ENCODE results near the gene CIT. TPM values are rescaled to one million over a fixed set of nuclear protein-coding genes. Genes with fewer than 3 reads are reported as not detected.
"Not testable (repeated sequence)": the region's sequence is repeated elsewhere in the genome, so short reads cannot be mapped to it uniquely, and the experiment has no call there.

CIT gene
- total RNA-seq, 2 experiments from 2014 or later, result 54.6 to 71.5 TPM

- ATAC-seq (no peak), DNase-seq (no peak)
- ChIA-PET CTCF (no interaction called here), POLR2A (interaction anchor here (1.1 kb wide), 1 partner anchor 12 kb away, joined by 3 read pairs; no protein-coding TSS in a partner anchor)
- Mint-ChIP-seq H3K36me3 (ENCODE audit: low read depth) (peaks cover 7% of the 10 kb centered on the region), H3K27me3 (no peaks in the 10 kb centered on the region), H3K4me3 (no peak overlapping the region), H3K27ac (no peak overlapping the region), H3K4me1 (peaks cover 20% of the 10 kb centered on the region), H3K9me3 (ENCODE audit: low read depth) (no peaks in the 10 kb centered on the region)
- intact Hi-C loops (cut with DNase I, micrococcal nuclease), result loop anchor here (5.0 to 10.0 kb wide), 4 partner anchors 213 to 1530 kb away; partner anchors contain the start of genes BICDL1 (in 1 of the 2), CIT (in 1 of the 2), PEBP1 (in 1 of the 2) and RPLP0 (in 1 of the 2)
These were observed 212.5 kb downstream of the CIT start for GRCh38 chr12:119664642-119665041.

DNA sequence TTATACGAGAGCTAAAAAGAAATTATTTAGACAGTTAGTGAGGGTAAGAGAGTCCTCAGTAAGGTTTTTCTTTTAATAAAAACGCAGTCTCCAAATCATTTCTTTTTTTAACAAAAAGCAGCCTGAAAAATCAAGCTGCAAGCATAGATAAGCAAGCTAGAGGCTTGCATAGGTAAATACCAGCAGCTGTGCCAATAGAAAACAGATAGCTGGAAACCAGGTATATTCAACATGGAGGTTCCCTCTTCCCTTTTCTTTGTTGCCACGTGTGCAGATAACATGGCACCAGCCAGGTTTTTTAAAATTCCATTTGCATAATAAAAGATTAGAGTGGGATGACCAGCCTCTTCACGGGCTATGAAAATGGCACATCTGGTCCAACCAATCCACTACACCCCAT, 215.2 kb downstream of the CIT start:
- DNase-seq (no peak), ATAC-seq (no peak)
- Mint-ChIP-seq H3K27ac (no peak overlapping the region), H3K4me3 (no peak overlapping the region), H3K36me3 (ENCODE audit: low read depth) (no peaks in the 10 kb centered on the region), H3K9me3 (ENCODE audit: low read depth) (no peaks in the 10 kb centered on the region), H3K27me3 (no peaks in the 10 kb centered on the region), H3K4me1 (peaks cover 11% of the 10 kb centered on the region)
- intact Hi-C loops (cut with DNase I, micrococcal nuclease), result loop anchor here in 1 of 2 experiments (10.0 kb wide), 1 partner anchor 1527 kb away; the partner anchor contains the start of gene PEBP1
- CTCF ChIA-PET, result interaction anchor here (0.6 to 1.4 kb wide), 3 partner anchors 9 to 15 kb away, joined by 3 to 5 read pairs (median 4); no protein-coding TSS in a partner anchor
- POLR2A ChIA-PET, result no interaction called here

DNA sequence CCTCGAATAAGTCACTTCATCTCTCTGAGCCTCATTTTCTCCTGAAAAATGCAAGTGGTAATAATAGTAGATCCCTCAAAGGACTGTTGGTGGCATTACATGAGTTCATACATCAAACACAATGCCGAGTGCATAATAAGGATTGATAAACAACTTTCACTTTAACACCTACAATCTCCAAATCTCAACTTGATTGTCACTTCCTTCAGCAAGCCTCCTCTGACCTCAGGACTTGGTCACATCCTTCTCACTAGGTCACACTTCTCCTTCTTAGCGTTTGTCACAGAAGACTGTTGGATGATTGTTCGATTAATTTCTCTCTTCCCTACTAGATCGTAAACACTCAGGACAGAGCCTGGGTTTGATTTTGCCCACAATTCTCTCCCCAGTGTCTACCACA, 217.0 kb downstream of the CIT start:
- H3K4me3 Mint-ChIP-seq, result no peak overlapping the region
- ChIA-PET POLR2A (no interaction called here), CTCF (interaction anchor here (0.8 kb wide), 1 partner anchor 11 kb away, joined by 4 read pairs; no protein-coding TSS in a partner anchor)
- DNase-seq (no peak), ATAC-seq (no peak)
- intact Hi-C loops (cut with DNase I, micrococcal nuclease), result loop anchor here in 1 of 2 experiments (10.0 kb wide), 1 partner anchor 1525 kb away; the partner anchor contains the start of gene PEBP1
- no peaks in the 10 kb centered on the region for H3K9me3 Mint-ChIP-seq (ENCODE audit: low read depth)
- no peak overlapping the region for H3K27ac Mint-ChIP-seq
- H3K36me3 Mint-ChIP-seq (ENCODE audit: low read depth), result no peaks in the 10 kb centered on the region
- no peaks in the 10 kb centered on the region for H3K27me3 Mint-ChIP-seq
- H3K4me1 Mint-ChIP-seq, result no peaks in the 10 kb centered on the region

- Mint-ChIP-seq H3K27me3 (no peaks in the 10 kb centered on the region), H3K27ac (no peak overlapping the region), H3K4me3 (no peak overlapping the region), H3K4me1 (no peaks in the 10 kb centered on the region), H3K36me3 (ENCODE audit: low read depth) (no peaks in the 10 kb centered on the region), H3K9me3 (ENCODE audit: low read depth) (no peaks in the 10 kb centered on the region)
- ChIA-PET CTCF (interaction anchor here (0.8 to 1.5 kb wide), 5 partner anchors 11 to 277 kb away, joined by 3 to 5 read pairs (median 4); no protein-coding TSS in a partner anchor), POLR2A (no interaction called here)
- peak; percentile 61 for DNase-seq
- intact Hi-C loops (cut with DNase I, micrococcal nuclease), result loop anchor here in 1 of 2 experiments (1.0 kb wide), 1 partner anchor 215 kb away; no protein-coding TSS in a partner anchor
- peak; percentile 53 for ATAC-seq
These were observed 217.7 kb downstream of the CIT start for GRCh38 chr12:119659289-119659897.

- H3K36me3 Mint-ChIP-seq (ENCODE audit: low read depth); DNase-seq; H3K4me3 Mint-ChIP-seq; H3K4me1 Mint-ChIP-seq; intact Hi-C loops (cut with DNase I, micrococcal nuclease); H3K27me3 Mint-ChIP-seq; ATAC-seq; H3K27ac Mint-ChIP-seq; H3K9me3 Mint-ChIP-seq (ENCODE audit: low read depth); POLR2A ChIA-PET: not testable (repeated sequence)
- CTCF ChIA-PET, result interaction anchor here (0.5 to 1.5 kb wide), 8 partner anchors 10 to 299 kb away, joined by 3 to 5 read pairs (median 4); partner anchors contain the start of gene PRKAB1
These were observed 219.0 kb downstream of the CIT start for GRCh38 chr12:119658166-119658565.

DNA sequence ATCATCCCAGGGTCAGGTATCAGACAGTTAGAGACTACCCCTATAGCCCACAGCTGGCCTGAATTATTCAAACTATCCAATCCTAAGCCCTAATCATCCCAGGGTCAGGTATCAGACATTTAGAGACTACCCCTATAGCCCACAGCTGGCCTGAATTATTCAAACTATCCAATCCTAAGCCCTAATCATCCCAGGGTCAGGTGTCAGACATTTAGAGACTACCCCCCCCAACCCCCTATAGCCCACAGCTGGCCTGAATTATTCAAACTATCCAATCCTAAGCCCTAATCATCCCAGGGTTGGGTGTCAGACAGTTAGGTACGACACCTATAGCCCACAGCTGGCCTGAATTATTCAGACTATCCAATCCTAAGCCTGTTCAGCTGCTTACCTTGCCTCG, 220.1 kb downstream of the CIT start:
- intact Hi-C loops (cut with DNase I, micrococcal nuclease); H3K4me1 Mint-ChIP-seq; H3K4me3 Mint-ChIP-seq; H3K27ac Mint-ChIP-seq; ATAC-seq; H3K36me3 Mint-ChIP-seq (ENCODE audit: low read depth); DNase-seq; H3K27me3 Mint-ChIP-seq; POLR2A ChIA-PET: not testable (repeated sequence)
- peaks cover 15% of the 10 kb centered on the region for H3K9me3 Mint-ChIP-seq (ENCODE audit: low read depth)
- CTCF ChIA-PET, result interaction anchor here (0.9 to 1.5 kb wide), 4 partner anchors 8 to 210 kb away, joined by 3 to 5 read pairs (median 4); no protein-coding TSS in a partner anchor

DNA sequence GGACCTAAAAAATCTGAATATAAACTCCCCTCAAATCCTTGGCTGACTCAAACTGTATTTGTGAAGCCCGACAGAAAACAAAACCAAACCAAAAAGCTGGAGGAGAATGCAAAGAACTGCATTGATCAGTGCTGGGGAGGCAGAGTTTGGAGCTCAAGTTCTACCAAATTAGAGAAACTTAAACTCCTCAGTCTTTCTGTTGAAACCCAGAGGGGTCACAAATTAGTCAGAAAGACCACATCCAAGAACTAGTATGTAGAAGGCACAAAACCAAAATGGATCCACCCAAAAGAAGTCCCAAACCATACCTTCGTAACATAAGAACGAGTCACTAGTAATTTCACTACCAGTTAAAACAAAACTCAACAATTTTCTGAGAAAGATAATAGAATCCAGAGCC, 224.5 kb downstream of the CIT start:
- Mint-ChIP-seq H3K36me3 (ENCODE audit: low read depth) (peaks cover 3% of the 10 kb centered on the region), H3K4me1 (no peaks in the 10 kb centered on the region), H3K27me3 (peaks cover 2% of the 10 kb centered on the region), H3K9me3 (ENCODE audit: low read depth) (peaks cover 15% of the 10 kb centered on the region), H3K4me3 (no peak overlapping the region), H3K27ac (no peak overlapping the region)
- ATAC-seq, result peak; percentile 47
- intact Hi-C loops (cut with DNase I, micrococcal nuclease), result no loop called here
- CTCF ChIA-PET, result interaction anchor here (2.2 kb wide), 1 partner anchor 10 kb away, joined by 5 read pairs; no protein-coding TSS in a partner anchor
- no peak for DNase-seq
- POLR2A ChIA-PET, result interaction anchor here (0.6 to 0.9 kb wide), 2 partner anchors 13 to 47 kb away, joined by 3 to 7 read pairs; no protein-coding TSS in a partner anchor

DNA sequence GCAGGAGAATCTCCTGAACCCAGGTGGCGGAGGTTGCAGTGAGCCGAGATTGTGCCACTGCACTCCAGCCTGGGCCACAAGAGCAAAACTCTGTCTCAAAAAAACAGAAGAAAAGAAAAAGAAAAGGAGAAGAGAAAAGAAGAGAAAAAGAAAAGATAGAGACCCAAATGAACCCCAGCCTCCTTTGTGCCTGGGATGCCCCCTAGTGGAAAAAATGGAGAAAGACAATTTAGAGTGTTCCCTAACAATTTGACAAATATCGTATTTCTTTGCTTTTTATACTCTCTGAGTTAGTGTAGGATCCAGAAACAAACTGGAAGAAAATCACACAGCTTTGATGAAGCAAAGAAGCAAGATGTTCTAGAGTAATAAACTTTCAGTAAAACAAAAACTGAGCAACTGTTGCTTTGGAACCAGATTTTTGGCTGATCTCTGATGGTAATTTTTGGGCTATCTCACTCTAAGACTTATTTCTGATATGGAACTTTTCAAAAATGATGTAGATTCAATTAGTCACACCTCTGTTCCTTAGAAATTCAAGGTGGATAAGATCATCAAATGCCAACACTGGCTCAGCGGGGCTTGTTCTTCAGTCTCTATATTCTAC, 227.8 kb downstream of the CIT start:
- ATAC-seq (no peak), DNase-seq (no peak)
- Mint-ChIP-seq H3K4me1 (no peaks in the 10 kb centered on the region), H3K27me3 (peaks cover 2% of the 10 kb centered on the region), H3K27ac (no peak overlapping the region), H3K4me3 (no peak overlapping the region), H3K9me3 (ENCODE audit: low read depth) (peaks cover 14% of the 10 kb centered on the region), H3K36me3 (ENCODE audit: low read depth) (peaks cover 3% of the 10 kb centered on the region)
- ChIA-PET POLR2A (no interaction called here), CTCF (interaction anchor here (0.5 to 2.7 kb wide), 17 partner anchors 8 to 1444 kb away, joined by 3 to 19 read pairs (median 4); no protein-coding TSS in a partner anchor)
- intact Hi-C loops (cut with DNase I, micrococcal nuclease), result loop anchor here (1.0 to 5.0 kb wide), 3 partner anchors 92 to 205 kb away; no protein-coding TSS in a partner anchor

- Mint-ChIP-seq H3K36me3 (ENCODE audit: low read depth) (no peaks in the 10 kb centered on the region), H3K4me3 (no peak overlapping the region), H3K9me3 (ENCODE audit: low read depth) (no peaks in the 10 kb centered on the region), H3K4me1 (no peaks in the 10 kb centered on the region), H3K27ac (no peak overlapping the region), H3K27me3 (peaks cover 8% of the 10 kb centered on the region)
- DNase-seq, result no peak
- intact Hi-C loops (cut with DNase I, micrococcal nuclease), result loop anchor here in 1 of 2 experiments (5.0 kb wide), 1 partner anchor 88 kb away; no protein-coding TSS in a partner anchor
- CTCF ChIA-PET, result interaction anchor here (0.7 to 1.2 kb wide), 3 partner anchors 9 to 25 kb away, joined by 3 to 5 read pairs (median 3); no protein-coding TSS in a partner anchor
- POLR2A ChIA-PET, result no interaction called here
- ATAC-seq, result no peak
These were observed 231.5 kb downstream of the CIT start for GRCh38 chr12:119645535-119646059.

GRCh38 chr12:119644930-119645329, 232.2 kb downstream of the CIT start:
- Mint-ChIP-seq H3K9me3 (ENCODE audit: low read depth) (no peaks in the 10 kb centered on the region), H3K4me1 (no peaks in the 10 kb centered on the region), H3K27me3 (peaks cover 10% of the 10 kb centered on the region), H3K36me3 (ENCODE audit: low read depth) (no peaks in the 10 kb centered on the region), H3K27ac (no peak overlapping the region), H3K4me3 (no peak overlapping the region)
- ChIA-PET CTCF (no interaction called here), POLR2A (no interaction called here)
- ATAC-seq (no peak), DNase-seq (no peak)
- intact Hi-C loops (cut with DNase I, micrococcal nuclease), result loop anchor here in 1 of 2 experiments (5.0 kb wide), 1 partner anchor 88 kb away; no protein-coding TSS in a partner anchor

DNA sequence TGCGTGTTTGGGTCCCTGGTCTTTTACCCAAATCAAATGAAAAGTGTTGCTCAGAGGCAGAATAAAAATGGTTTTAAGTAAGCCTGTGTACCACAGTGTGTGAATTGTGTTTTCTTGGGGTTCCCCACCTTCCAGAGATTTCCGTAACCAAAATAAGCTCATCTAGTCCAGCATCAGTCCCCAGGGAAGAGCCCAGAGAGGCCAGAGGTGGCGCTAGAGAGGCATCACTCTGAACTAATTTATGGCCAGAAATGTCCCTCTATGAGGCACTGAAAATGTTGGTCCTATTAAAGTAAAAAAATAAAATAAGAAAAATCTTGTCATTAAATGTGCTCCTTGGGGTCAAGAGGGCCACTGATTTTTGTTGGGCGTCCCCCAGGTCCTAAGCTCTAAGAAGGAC, 234.1 kb downstream of the CIT start:
- POLR2A ChIA-PET, result no interaction called here
- peaks cover 14% of the 10 kb centered on the region for H3K27me3 Mint-ChIP-seq

More for the DNA sequence above, 234.1 kb downstream of the CIT start:
- Mint-ChIP-seq H3K4me1 (no peaks in the 10 kb centered on the region), H3K27ac (no peak overlapping the region), H3K4me3 (no peak overlapping the region), H3K9me3 (ENCODE audit: low read depth) (no peaks in the 10 kb centered on the region), H3K36me3 (ENCODE audit: low read depth) (no peaks in the 10 kb centered on the region)
- DNase-seq, result peak; percentile 25
- CTCF ChIA-PET, result interaction anchor here (0.7 to 1.9 kb wide), 7 partner anchors 9 to 296 kb away, joined by 3 to 9 read pairs (median 4); no protein-coding TSS in a partner anchor
- intact Hi-C loops (cut with DNase I, micrococcal nuclease), result no loop called here
- ATAC-seq, result no peak

Measured in activated CD4-positive, alpha-beta T cell treated with anti-CD3 and anti-CD28 coated beads for 36 hours (primary cell).